ENCODE data around the gene EPC2. TPM values are rescaled to one million over a fixed set of nuclear protein-coding genes. Genes with fewer than 3 reads are reported as not detected.
"Not testable (repeated sequence)": the region's sequence is repeated elsewhere in the genome, so short reads cannot be mapped to it uniquely, and the experiment has no call there.

EPC2 gene
- total and polyA plus RNA-seq, 2 donors (not counting 1 experiment from before 2014, with no cell fraction given), result 18.0 to 72.3 TPM

DNA sequence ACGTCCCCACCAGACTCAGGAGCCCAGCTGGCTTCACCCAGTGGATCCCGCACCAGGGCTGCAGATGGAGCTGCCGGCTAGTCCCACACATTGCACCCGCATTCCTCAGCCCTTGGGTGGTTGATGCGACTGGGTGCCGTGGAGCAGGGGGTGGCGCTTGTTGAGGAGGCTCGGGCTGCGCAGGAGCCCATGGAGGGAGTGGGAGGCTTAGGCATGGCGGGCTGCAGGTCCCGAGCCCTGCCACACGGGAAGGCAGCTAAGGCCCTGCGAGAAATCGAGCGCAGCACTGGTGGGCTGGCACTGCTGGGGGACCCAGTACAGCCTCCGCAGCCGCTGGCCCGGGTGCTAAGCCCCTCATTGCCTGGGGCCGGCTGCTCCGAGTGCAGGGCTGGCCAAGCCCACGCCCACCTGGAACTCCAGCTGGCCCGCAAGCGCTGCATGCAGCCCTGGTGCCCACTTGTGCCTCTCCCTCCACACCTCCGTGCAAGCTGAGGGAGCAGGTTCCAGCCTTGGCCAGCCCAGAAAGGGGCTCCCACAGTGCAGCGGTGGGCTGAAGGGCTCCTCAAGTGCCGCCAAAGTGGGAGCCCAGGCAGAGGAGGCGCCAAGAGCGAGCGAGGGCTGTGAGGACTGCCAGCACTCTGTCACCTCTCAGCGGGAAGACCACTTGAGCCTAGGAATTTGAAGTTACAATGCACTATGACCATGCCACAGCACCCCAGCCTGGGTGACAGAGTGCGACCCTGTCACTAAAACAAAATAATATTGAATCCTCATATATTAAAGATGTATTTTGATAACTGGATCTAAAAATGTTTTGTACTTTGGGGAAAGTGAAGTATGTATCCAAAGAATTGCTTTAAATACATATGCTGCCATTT is 34.0 kb downstream of the EPC2 start:
- H3K27ac Mint-ChIP-seq; H3K9me3 ChIP-seq (ENCODE audit: control extremely low read depth in 1 of 3, control insufficient read depth in 2 of 3, insufficient read depth in 1 of 3, low read length in 2 of 3); H3K27me3 Mint-ChIP-seq; H3K36me3 ChIP-seq (replicated peaks in 1 of 2; ENCODE audit: control extremely low read depth in 1 of 2, control insufficient read depth in 1 of 2, extremely low read depth in 1 of 2, insufficient read depth in 2 of 2, low read length in 1 of 2); H2AFZ ChIP-seq (ENCODE audit: insufficient read depth, low read depth, low read length, poor library complexity, severe bottlenecking); H3K9ac ChIP-seq (ENCODE audit: low read length); H3K27ac ChIP-seq (ENCODE audit: low read length in 2 of 2); H3K4me2 ChIP-seq (replicated peaks; ENCODE audit: low read depth, low read length, poor library complexity, severe bottlenecking); H3K9me3 Mint-ChIP-seq (ENCODE audit: insufficient read depth); H3K4me3 Mint-ChIP-seq; POLR2A ChIA-PET; intact Hi-C loops (cut with micrococcal nuclease); H3K4me3 ChIP-seq (ENCODE audit: control extremely low read depth in 1 of 5, extremely low read depth in 1 of 5, insufficient read depth in 1 of 5, low read depth in 2 of 5, low read length in 4 of 5); H3K27me3 ChIP-seq (replicated peaks in 1 of 4; ENCODE audit: control extremely low read depth in 1 of 4, control insufficient read depth in 3 of 4, insufficient read depth in 4 of 4, low read length in 3 of 4); ATAC-seq (ENCODE audit: low read depth); DNase-seq: not testable (repeated sequence)
- H3K79me2 ChIP-seq (ENCODE audit: control insufficient read depth, insufficient read depth, low read length), result peaks cover 95% of the 10 kb centered on the region
- 96% methylated on average over 28 of the region's 31 CpGs for WGBS (ENCODE audit: insufficient coverage)
- CTCF ChIA-PET, result interaction anchor here (2.0 kb wide), 1 partner anchor 9 kb away, joined by 5 read pairs; no protein-coding TSS in a partner anchor
- peaks cover 46% of the 10 kb centered on the region for H3K4me1 Mint-ChIP-seq
- peaks cover 8 to 11% of the 10 kb centered on the region in 2 donors for H3K4me1 ChIP-seq (ENCODE audit: control insufficient read depth in 2 of 2, insufficient read depth in 2 of 2, low read length in 2 of 2)
- peaks cover 92% of the 10 kb centered on the region for H4K20me1 ChIP-seq (ENCODE audit: control insufficient read depth, insufficient read depth, low read length, poor library complexity, severe bottlenecking)

DNA sequence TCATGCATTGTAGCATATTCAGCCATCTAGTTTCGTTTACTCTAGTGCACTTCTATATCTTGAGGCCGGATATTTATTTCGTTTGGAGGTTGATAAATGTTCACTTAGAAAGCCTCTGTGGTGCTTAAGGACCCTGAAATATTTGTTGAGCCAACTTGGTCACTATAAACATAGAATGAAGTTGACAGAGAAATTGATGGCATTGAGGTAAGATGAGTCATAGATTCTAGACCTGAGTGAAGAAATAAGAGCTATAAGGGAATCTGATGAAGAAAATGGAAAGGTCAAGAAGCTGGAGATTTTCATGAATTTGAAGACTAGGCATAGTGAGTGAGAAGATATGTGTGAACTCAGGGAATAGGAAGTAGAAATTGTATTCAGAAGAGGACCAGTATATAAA is 35.9 kb downstream of the EPC2 start:
- POLR2A ChIA-PET, result no interaction called here
- intact Hi-C loops (cut with micrococcal nuclease), result no loop called here
- 90% methylated on average over 2 of the region's 3 CpGs for WGBS (ENCODE audit: insufficient coverage)
- CTCF ChIA-PET, result no interaction called here
- no peak overlapping the region for H3K4me2 ChIP-seq (replicated peaks; ENCODE audit: low read depth, low read length, poor library complexity, severe bottlenecking)
- H4K20me1 ChIP-seq (ENCODE audit: control insufficient read depth, insufficient read depth, low read length, poor library complexity, severe bottlenecking), result peaks cover 91% of the 10 kb centered on the region
- H3K27ac ChIP-seq (ENCODE audit: low read length in 2 of 2), result no peak overlapping the region
- Mint-ChIP-seq H3K27me3 (no peaks in the 10 kb centered on the region), H3K9me3 (ENCODE audit: insufficient read depth) (no peaks in the 10 kb centered on the region), H3K4me1 (peaks cover 42% of the 10 kb centered on the region), H3K27ac (peak overlapping the region; percentile 0), H3K4me3 (no peak overlapping the region)
- no peaks in the 10 kb centered on the region for H3K36me3 ChIP-seq (replicated peaks in 1 of 2; ENCODE audit: control extremely low read depth in 1 of 2, control insufficient read depth in 1 of 2, extremely low read depth in 1 of 2, insufficient read depth in 2 of 2, low read length in 1 of 2)
- no peak overlapping the region for H3K4me3 ChIP-seq (ENCODE audit: control extremely low read depth in 1 of 5, extremely low read depth in 1 of 5, insufficient read depth in 1 of 5, low read depth in 2 of 5, low read length in 4 of 5)
- ATAC-seq (ENCODE audit: low read depth), result no peak
- no peaks in the 10 kb centered on the region for H3K4me1 ChIP-seq (ENCODE audit: control insufficient read depth in 2 of 2, insufficient read depth in 2 of 2, low read length in 2 of 2)
- no peak overlapping the region for H2AFZ ChIP-seq (ENCODE audit: insufficient read depth, low read depth, low read length, poor library complexity, severe bottlenecking)
- H3K27me3 ChIP-seq (replicated peaks in 1 of 4; ENCODE audit: control extremely low read depth in 1 of 4, control insufficient read depth in 3 of 4, insufficient read depth in 4 of 4, low read length in 3 of 4), result no peaks in the 10 kb centered on the region
- H3K9ac ChIP-seq (ENCODE audit: low read length), result no peak overlapping the region
- H3K79me2 ChIP-seq (ENCODE audit: control insufficient read depth, insufficient read depth, low read length), result peaks cover 95% of the 10 kb centered on the region
- peaks cover 0 to 7% (median 0%) of the 10 kb centered on the region in 3 donors for H3K9me3 ChIP-seq (ENCODE audit: control extremely low read depth in 1 of 3, control insufficient read depth in 2 of 3, insufficient read depth in 1 of 3, low read length in 2 of 3)
- no peak for DNase-seq
- TF ChIP-seq, protein P1, sequence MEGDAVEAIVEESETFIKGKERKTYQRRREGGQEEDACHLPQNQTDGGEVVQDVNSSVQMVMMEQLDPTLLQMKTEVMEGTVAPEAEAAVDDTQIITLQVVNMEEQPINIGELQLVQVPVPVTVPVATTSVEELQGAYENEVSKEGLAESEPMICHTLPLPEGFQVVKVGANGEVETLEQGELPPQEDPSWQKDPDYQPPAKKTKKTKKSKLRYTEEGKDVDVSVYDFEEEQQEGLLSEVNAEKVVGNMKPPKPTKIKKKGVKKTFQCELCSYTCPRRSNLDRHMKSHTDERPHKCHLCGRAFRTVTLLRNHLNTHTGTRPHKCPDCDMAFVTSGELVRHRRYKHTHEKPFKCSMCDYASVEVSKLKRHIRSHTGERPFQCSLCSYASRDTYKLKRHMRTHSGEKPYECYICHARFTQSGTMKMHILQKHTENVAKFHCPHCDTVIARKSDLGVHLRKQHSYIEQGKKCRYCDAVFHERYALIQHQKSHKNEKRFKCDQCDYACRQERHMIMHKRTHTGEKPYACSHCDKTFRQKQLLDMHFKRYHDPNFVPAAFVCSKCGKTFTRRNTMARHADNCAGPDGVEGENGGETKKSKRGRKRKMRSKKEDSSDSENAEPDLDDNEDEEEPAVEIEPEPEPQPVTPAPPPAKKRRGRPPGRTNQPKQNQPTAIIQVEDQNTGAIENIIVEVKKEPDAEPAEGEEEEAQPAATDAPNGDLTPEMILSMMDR (IDR thresholded peaks at IDR 0.05), result no peak
- TF ChIP-seq EZH2 (IDR thresholded peaks at IDR 0.05; ENCODE audit: borderline replicate concordance, insufficient read depth, low read depth, low read length, poor library complexity, severe bottlenecking), result no peak
